AG09319 (cell line): ENCODE results near the gene LARP1.
"Not testable (repeated sequence)": the region's sequence is repeated elsewhere in the genome, so short reads cannot be mapped to it uniquely, and the experiment has no call there.

Experiments
- DNase-seq: peaks from one replicate; pipeline ENCODE4 v3.0.0-alpha.2; 2010; ENCODE audit warnings: low read depth; ENCODE audit errors: extremely low read depth
- TF ChIP-seq, protein P1 (sequence below): IDR thresholded peaks from 2 replicates; pipeline ENCODE4 v1.5.1; 2011; ENCODE audit warnings: low read depth, mild to moderate bottlenecking, inconsistent platforms, low read length, moderate library complexity

Gene LARP1

DNA sequence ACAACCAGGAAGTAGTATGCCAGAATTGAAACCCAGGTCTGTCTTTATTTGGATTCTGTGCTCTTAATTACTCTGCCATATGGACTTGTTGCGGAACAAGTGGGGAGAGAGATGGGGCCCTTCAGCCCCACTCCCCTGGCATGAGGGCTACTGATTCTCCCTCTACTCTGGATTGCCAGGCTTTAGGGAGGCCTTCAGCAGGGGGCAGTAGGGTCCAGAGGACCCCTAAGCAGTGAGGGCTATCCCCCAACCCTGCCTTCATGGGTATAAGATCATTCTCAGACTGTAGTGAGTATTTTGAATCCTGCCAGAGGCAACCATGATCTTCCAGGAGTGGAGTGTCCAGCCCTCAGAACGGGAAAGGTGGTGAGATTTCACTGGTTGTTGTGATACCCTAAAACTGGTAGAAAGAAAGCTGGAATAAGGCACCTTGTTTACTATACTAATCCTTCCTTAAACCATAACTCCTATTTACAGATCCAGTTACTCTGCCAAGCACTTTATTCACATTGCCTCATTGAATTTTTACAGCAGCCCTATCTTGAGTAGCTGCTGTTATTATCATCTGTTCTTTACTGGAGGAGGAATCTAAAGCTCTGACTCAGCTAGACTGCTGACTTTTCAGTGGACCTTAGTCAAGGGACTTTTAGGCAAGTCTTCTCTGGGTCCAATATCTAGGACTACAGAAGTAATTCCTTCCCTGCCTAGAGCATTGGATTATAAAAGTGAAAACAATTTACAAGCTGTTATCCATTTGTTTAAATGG, 31.3 kb upstream of the LARP1 start:
- TF ChIP-seq, protein P1, sequence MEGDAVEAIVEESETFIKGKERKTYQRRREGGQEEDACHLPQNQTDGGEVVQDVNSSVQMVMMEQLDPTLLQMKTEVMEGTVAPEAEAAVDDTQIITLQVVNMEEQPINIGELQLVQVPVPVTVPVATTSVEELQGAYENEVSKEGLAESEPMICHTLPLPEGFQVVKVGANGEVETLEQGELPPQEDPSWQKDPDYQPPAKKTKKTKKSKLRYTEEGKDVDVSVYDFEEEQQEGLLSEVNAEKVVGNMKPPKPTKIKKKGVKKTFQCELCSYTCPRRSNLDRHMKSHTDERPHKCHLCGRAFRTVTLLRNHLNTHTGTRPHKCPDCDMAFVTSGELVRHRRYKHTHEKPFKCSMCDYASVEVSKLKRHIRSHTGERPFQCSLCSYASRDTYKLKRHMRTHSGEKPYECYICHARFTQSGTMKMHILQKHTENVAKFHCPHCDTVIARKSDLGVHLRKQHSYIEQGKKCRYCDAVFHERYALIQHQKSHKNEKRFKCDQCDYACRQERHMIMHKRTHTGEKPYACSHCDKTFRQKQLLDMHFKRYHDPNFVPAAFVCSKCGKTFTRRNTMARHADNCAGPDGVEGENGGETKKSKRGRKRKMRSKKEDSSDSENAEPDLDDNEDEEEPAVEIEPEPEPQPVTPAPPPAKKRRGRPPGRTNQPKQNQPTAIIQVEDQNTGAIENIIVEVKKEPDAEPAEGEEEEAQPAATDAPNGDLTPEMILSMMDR: no peak
- DNase-seq: no peak

DNA sequence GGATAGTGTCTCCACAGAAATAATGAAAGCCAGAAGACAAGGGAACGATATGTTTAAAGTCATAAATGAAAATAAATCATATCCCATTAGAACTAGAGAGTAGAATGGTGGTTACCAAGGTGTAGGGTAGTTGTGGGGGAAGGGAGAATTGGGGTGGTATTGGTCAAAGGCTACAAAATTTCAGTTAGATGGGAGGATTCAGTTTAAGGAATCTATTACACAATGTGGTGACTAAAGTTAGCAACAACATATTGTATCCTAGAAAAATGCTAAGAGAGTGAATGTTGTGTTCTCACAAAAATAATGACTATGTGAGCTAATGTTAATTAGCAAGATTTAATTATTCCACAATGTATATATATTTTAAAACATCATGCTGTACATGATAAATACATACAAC, 27.8 kb upstream of the LARP1 start:
- DNase-seq: no peak
- TF ChIP-seq, protein P1: no peak

DNA sequence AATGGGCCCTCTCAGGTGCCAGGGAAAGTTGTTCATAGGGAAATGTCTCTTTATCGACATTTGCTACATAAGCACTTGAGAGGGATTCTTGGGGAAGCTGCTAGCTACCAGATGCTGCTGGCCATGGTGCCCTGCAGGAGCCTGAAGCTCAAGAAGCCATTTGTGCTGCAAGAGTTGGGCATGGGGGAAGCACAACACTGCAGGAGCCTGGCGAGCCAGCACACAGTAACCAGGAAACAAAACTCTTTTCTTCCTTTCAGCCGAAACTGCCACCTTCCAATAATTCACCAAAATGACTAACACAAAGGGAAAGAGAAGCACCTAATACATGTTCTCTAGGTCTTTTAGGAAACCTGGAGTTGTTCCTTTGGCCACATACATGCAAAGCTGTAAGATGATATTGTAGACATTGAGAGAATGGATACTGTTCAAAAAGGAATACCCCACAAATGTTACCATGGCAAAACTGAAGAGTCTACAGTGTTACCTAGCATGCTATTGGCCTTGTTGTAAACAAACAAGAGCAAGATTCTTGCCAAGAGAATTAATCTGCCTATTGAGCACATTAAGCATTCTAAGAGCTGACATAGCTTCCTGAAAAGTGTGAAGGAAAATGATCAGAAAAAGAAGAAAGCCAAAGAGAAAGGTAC, 26.1 kb upstream of the LARP1 start:
- no peak for DNase-seq
- TF ChIP-seq, protein P1: no peak

DNA sequence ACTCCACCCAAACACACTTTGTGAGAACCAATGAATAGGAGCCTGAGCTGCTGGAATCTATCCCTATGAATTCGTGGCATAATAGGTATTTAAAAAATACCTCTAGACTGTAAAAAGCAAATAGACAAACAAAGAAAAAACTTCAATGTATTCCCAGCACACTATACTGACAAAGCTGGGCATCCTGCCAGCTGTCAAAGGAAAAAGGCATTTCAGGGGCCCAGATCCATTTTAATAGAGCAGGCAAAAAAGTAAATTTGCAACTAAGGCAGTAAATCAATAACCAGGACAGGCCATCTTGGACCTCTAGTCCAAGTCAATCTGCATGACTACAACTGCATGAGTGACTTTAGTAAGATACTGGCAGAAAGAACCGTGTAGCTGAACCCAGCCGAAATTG, 25.6 kb upstream of the LARP1 start:
- DNase-seq: no peak
- TF ChIP-seq, protein P1: no peak

DNA sequence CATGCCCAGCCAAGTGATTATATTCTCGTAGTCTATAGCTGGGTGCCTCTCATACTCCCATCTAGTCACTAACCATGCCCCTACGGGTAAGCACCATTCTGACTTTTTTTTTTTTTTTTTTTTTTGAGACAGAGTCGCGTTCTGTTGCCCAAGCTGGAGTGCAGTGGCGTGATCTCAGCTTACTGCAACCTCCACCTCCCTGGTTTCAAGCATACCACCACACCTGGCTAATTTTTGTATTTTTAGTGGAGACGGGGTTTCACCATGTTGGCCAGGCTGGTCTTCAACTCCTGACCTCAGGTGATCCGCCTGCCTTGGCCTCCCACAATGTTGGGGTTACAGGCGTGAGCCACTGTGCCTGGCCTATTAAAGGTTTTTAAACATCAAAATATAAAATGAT, 24.4 kb upstream of the LARP1 start:
- DNase-seq: not testable (repeated sequence)

DNA sequence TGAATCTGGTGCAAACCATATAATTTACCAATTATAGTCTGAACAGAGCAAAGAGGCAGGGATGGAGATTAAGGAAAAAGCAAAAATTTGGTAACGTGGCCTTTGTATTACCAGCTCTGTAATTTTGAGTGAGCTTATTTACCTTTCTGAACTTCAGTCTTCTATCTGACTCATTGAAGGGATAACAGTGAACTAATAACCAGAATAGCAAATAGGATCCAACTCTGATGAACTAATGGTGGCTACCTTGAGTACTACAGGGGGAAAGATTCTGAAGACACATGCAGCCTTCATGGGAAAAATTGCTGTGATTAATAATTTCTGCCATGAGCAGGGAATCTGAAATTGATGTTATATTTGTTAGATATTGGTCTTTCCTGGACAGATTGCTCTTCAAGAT, 23.0 kb upstream of the LARP1 start:
- TF ChIP-seq, protein P1: no peak
- DNase-seq: no peak

DNA sequence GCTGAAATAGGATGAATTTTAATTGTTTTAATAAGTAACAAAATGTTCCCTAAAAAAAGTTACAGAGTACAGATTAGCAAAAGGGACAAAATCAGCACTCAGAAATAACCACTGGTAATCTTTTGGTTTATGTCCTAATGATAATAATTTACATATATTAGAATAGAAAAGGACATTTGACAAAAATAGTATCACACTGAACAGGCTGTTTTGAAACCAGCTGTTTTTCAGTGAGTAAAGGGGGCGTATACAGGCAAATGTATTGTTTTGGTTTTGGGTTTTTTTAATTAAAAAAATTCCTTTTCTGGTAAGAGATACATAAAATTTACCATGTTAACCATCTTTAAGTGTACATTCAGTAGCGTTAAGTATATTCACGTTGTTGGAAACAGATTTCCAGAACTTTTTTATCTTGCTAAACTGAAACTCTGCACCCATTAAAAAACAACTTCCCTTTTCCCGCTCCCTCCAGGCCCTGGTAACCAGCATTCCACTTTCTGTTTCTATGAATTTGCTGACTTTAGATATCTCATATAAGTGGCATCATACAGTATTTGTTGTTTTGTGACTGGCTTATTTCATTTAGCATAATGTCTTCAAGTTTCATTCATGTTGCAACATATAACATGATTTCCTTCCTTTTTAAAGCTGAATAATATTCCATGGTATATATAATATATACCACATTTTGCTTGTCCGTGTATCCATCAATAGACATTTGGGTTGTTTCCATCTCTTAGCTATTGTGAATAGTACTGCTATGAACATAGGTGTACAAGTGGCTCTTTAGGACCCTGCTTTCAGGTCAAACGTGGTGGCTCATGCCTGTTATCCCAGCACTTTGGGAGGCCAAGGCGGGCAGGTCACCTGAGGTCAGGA, 20.6 kb upstream of the LARP1 start:
- no peak for DNase-seq
- TF ChIP-seq, protein P1: no peak

DNA sequence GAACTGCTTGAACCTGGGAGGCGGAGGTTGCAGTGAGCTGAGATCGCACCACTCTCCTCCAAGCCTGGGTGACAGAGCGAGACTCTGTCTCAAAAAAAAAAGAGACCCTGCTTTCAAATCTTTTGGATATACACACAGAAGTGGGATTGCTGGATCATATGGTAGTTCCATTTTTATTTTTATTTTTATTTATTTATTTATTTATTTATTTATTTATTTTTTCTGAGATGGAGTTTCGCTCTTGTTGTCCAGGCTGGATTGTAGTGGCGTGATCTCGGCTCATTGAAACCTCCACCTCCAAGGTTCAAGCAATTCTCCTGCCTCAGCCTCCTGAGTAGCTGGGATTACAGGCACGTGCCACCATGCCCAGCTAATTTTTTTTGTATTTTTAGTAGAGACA, 19.8 kb upstream of the LARP1 start:
- DNase-seq: not testable (repeated sequence)

DNA sequence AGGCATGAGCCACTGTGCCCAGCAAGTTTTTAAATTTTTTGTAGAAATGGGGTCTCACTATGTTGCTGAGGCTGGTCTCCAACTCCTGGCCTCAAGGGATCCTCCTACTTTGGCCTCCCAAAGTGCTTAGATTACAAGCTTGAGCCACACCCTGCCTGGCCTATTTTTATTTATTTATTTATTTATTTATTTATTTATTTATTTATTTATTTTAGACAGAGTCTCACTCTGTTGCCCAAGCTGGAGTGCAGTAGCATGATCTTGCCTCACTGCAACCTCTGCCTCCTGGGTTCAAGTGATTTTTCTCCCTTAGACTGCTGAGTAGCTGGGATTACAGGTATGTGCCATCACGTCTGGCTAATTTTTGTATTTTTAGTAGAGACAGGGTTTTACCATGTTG, 18.8 kb upstream of the LARP1 start:
- not testable (repeated sequence) for DNase-seq
